D721Med (cell line): ENCODE measurements around the gene KMT5C.

Experiments used
- DNase-seq: peaks from one replicate; pipeline ENCODE4 v3.0.0; 2011; ENCODE audit warnings: low spot score; ENCODE audit not compliant: insufficient read length
- FAIRE-seq: peaks from 2 replicates; lab custom pipeline; 2011; peaks lifted over from hg19 to GRCh38; lab: Jason Lieb, UNC
- CTCF ChIP-seq: IDR thresholded peaks from 2 replicates; pipeline ENCODE4 v1.5.1; 2012; ENCODE audit warnings: mild to moderate bottlenecking, control low read depth; ENCODE audit not compliant: insufficient read depth; ENCODE audit errors: missing control alignments

The KMT5C gene

GRCh38 chr19:55303477-55303876, 36.2 kb upstream of the KMT5C start:
- FAIRE-seq = no peak
- TF ChIP-seq CTCF = no peak
- DNase-seq = no peak

GRCh38 chr19:55304279-55304978, 35.2 kb upstream of the KMT5C start:
- no peak for TF ChIP-seq CTCF
- FAIRE-seq (no peak), DNase-seq (peak; percentile 83)

GRCh38 chr19:55304980-55305379, 34.7 kb upstream of the KMT5C start:
- DNase-seq (no peak), FAIRE-seq (no peak)
- TF ChIP-seq CTCF = no peak

GRCh38 chr19:55305491-55305890, 34.2 kb upstream of the KMT5C start:
- TF ChIP-seq CTCF = no peak
- FAIRE-seq (no peak), DNase-seq (peak; percentile 77)

GRCh38 chr19:55305983-55306562, 33.6 kb upstream of the KMT5C start:
- FAIRE-seq (no peak), DNase-seq (no peak)
- TF ChIP-seq CTCF = no peak

GRCh38 chr19:55306712-55307111, 33.0 kb upstream of the KMT5C start:
- DNase-seq = no peak
- no peak for FAIRE-seq
- no peak for TF ChIP-seq CTCF

GRCh38 chr19:55308281-55308680, 31.4 kb upstream of the KMT5C start:
- no peak for TF ChIP-seq CTCF
- FAIRE-seq (no peak), DNase-seq (no peak)
